Neural cell (in vitro differentiated cells): Measurements from ENCODE around the gene MKRN2OS. TPM values are rescaled to one million over a fixed set of nuclear protein-coding genes. Genes with fewer than 3 reads are reported as not detected.

ENCODE experiments used
- H2AFZ ChIP-seq: fragments of 200-600, 300-800 bp; sonication (generic), shearing (Covaris generic); 2 replicates; pipeline ENCODE4 v1.6.0; 2014; ENCODE audit warnings: low read depth, mild to moderate bottlenecking, antibody characterized with exemption, low read length, moderate library complexity
- H3F3A ChIP-seq: fragments of 200-600 bp; shearing (Covaris generic); 2 replicates; pipeline ENCODE4 v1.6.1; 2016; ENCODE audit warnings: mild to moderate bottlenecking, moderate library complexity, mixed read lengths, antibody characterized with exemption, low read length; ENCODE audit not compliant: insufficient read depth, poor library complexity, severe bottlenecking
- H3K27ac ChIP-seq: fragments of 200-600, 300-800 bp; sonication (generic), shearing (Covaris generic); 2 replicates; pipeline ENCODE4 v1.5.1; 2014; ENCODE audit warnings: mild to moderate bottlenecking, low read length, moderate library complexity
- H3K27me3 ChIP-seq: fragments of 300-800, 200-600 bp; sonication (generic), shearing (Covaris generic); 2 replicates; pipeline ENCODE4 v1.6.0; 2014; ENCODE audit warnings: mild to moderate bottlenecking, low read depth, low read length, moderate library complexity; ENCODE audit not compliant: insufficient read depth
- H3K36me3 ChIP-seq: fragments of 300-800, 200-600 bp; sonication (generic), shearing (Covaris generic); 2 replicates; pipeline ENCODE4 v1.5.1; 2014; ENCODE audit warnings: mild to moderate bottlenecking, antibody characterized with exemption, low read length, moderate library complexity; ENCODE audit not compliant: insufficient read depth
- H3K4me2 ChIP-seq: fragments of 300-800, 200-600 bp; sonication (generic), shearing (Covaris generic); 2 replicates; pipeline ENCODE4 v1.6.0; 2014; ENCODE audit warnings: mild to moderate bottlenecking, low read length
- H3K4me3 ChIP-seq: fragments of 300-800, 200-600 bp; sonication (generic), shearing (Covaris generic); 2 replicates; pipeline ENCODE4 v1.5.1; 2014; ENCODE audit warnings: mild to moderate bottlenecking, low read length, moderate library complexity
- H3K79me2 ChIP-seq: fragments of 200-600 bp; shearing (Covaris generic); replicated peaks from 2 replicates; pipeline ENCODE4 v1.6.0; 2014; ENCODE audit warnings: mild to moderate bottlenecking, low read length, moderate library complexity; ENCODE audit not compliant: insufficient read depth
- H3K9ac ChIP-seq: fragments of 300-800, 200-600 bp; sonication (generic), shearing (Covaris generic); 2 replicates; pipeline ENCODE4 v1.6.1; 2016; ENCODE audit warnings: mild to moderate bottlenecking, low read length, mixed read lengths
- H3K9me2 ChIP-seq: fragments of 200-600 bp; shearing (Covaris generic); 2 replicates; pipeline ENCODE4 v1.6.1; 2016; ENCODE audit warnings: mild to moderate bottlenecking, low read length, mixed read lengths; ENCODE audit not compliant: insufficient read depth
- H3K9me3 ChIP-seq: fragments of 200-600, 300-800 bp; sonication (generic), shearing (Covaris generic); 2 replicates; pipeline ENCODE4 v1.6.1; 2016; ENCODE audit warnings: mild to moderate bottlenecking, mixed run types, low read length, moderate library complexity, mixed read lengths
- H4K20me1 ChIP-seq: fragments of 200-600 bp; shearing (Covaris generic); 2 replicates; pipeline ENCODE4 v1.6.1; 2016; ENCODE audit warnings: mild to moderate bottlenecking, mixed run types; ENCODE audit not compliant: insufficient read depth
- CTCF ChIP-seq: fragments of 450-650 bp; IDR thresholded peaks from 2 replicates; pipeline ENCODE4 v1.5.1; 2014; ENCODE audit warnings: antibody characterized with exemption, mild to moderate bottlenecking, moderate library complexity; ENCODE audit not compliant: poor library complexity, severe bottlenecking
- EP300 ChIP-seq: fragments of 450-650 bp; conservative IDR thresholded peaks from 2 replicates; pipeline ENCODE4 v1.6.1; 2014; ENCODE audit warnings: antibody characterized with exemption, mild to moderate bottlenecking, moderate library complexity; ENCODE audit not compliant: poor library complexity, severe bottlenecking
- EZH2 ChIP-seq: fragments of 200-600, 300-800 bp; shearing (Covaris generic), sonication (generic); IDR thresholded peaks from 2 replicates; pipeline ENCODE4 v1.6.1; 2014; ENCODE audit warnings: antibody characterized with exemption, low read length, borderline replicate concordance, mild to moderate bottlenecking; ENCODE audit not compliant: insufficient read depth, poor library complexity, severe bottlenecking
- MXI1 ChIP-seq: fragments of 450-650 bp; conservative IDR thresholded peaks from 2 replicates; pipeline ENCODE4 v1.6.1; 2014; ENCODE audit warnings: antibody characterized with exemption, mild to moderate bottlenecking; ENCODE audit not compliant: poor library complexity, severe bottlenecking
- POLR2AphosphoS5 ChIP-seq: IDR thresholded peaks from 2 replicates; pipeline ENCODE4 v1.6.1; 2012
- RAD21 ChIP-seq: fragments of 450-650 bp; conservative IDR thresholded peaks from 2 replicates; pipeline ENCODE4 v1.6.1; 2014; ENCODE audit warnings: antibody characterized with exemption, mild to moderate bottlenecking, moderate library complexity
- REST ChIP-seq: IDR thresholded peaks from 2 replicates; pipeline ENCODE4 v1.6.1; 2012; ENCODE audit warnings: borderline replicate concordance
- SMC3 ChIP-seq: fragments of 450-650 bp; conservative IDR thresholded peaks from 2 replicates; pipeline ENCODE4 v1.6.1; 2014; ENCODE audit warnings: antibody characterized with exemption, mild to moderate bottlenecking, moderate library complexity; ENCODE audit not compliant: poor library complexity
- TAF1 ChIP-seq: IDR thresholded peaks from 2 replicates; pipeline ENCODE4 v1.6.1; 2012; ENCODE audit warnings: low read depth
- polyA plus RNA-seq: library from polyadenylated mRNA; depleted of rRNA; stranded (reverse); fragments of >200 nt; gene quantifications from 2 replicates; pipeline ENCODE4 v1.2.3, GENCODE V29; 2014

The MKRN2OS gene
- polyA plus RNA-seq, 1 donor from 2014 or later, result 0.36 TPM

- Histone ChIP-seq H3K4me3 (no peak overlapping the region), H4K20me1 (no peaks in the 10 kb centered on the region), H3K4me2 (no peak overlapping the region), H3K36me3 (peaks cover 10% of the 10 kb centered on the region), H3F3A (no peaks in the 10 kb centered on the region), H2AFZ (no peak overlapping the region), H3K9me2 (no peaks in the 10 kb centered on the region), H3K27me3 (no peaks in the 10 kb centered on the region), H3K9ac (no peak overlapping the region), H3K79me2 (no peaks in the 10 kb centered on the region), H3K9me3 (no peaks in the 10 kb centered on the region), H3K27ac (no peak overlapping the region)
- no peak for TF ChIP-seq SMC3
- no peak for TF ChIP-seq EP300
- no peak for TF ChIP-seq CTCF
- TF ChIP-seq POLR2AphosphoS5, result no peak
- TF ChIP-seq TAF1, result no peak
- TF ChIP-seq MXI1, result no peak
Measured at GRCh38 chr3:12495749-12496452, 49.4 kb downstream of the MKRN2OS start.

GRCh38 chr3:12490547-12490946, 54.8 kb downstream of the MKRN2OS start:
- H4K20me1 ChIP-seq, result no peaks in the 10 kb centered on the region
- no peaks in the 10 kb centered on the region for H3F3A ChIP-seq
- no peak overlapping the region for H2AFZ ChIP-seq
- H3K9ac ChIP-seq, result no peak overlapping the region
- no peaks in the 10 kb centered on the region for H3K27me3 ChIP-seq
- H3K79me2 ChIP-seq, result peaks cover 8% of the 10 kb centered on the region
- no peak overlapping the region for H3K27ac ChIP-seq
- H3K4me3 ChIP-seq, result no peak overlapping the region
- H3K4me2 ChIP-seq, result no peak overlapping the region
- TF ChIP-seq REST (no peak), MXI1 (no peak)
- H3K9me2 ChIP-seq, result no peaks in the 10 kb centered on the region
- no peaks in the 10 kb centered on the region for H3K36me3 ChIP-seq
- no peaks in the 10 kb centered on the region for H3K9me3 ChIP-seq

GRCh38 chr3:12489832-12490231, 55.5 kb downstream of the MKRN2OS start:
- H3K27me3 ChIP-seq, result no peaks in the 10 kb centered on the region
- no peak overlapping the region for H3K4me2 ChIP-seq
- H3F3A ChIP-seq, result no peaks in the 10 kb centered on the region
- no peak overlapping the region for H2AFZ ChIP-seq
- no peaks in the 10 kb centered on the region for H4K20me1 ChIP-seq
- peaks cover 12% of the 10 kb centered on the region for H3K79me2 ChIP-seq
- no peak overlapping the region for H3K27ac ChIP-seq
- H3K36me3 ChIP-seq, result no peaks in the 10 kb centered on the region
- TF ChIP-seq RAD21 (no peak), TAF1 (no peak), EZH2 (no peak), CTCF (no peak), EP300 (no peak), SMC3 (no peak), POLR2AphosphoS5 (no peak), MXI1 (no peak), REST (no peak)
- no peak overlapping the region for H3K9ac ChIP-seq
- H3K4me3 ChIP-seq, result no peak overlapping the region
- no peaks in the 10 kb centered on the region for H3K9me2 ChIP-seq
- H3K9me3 ChIP-seq, result no peaks in the 10 kb centered on the region
